SK-N-SH (cell line): ENCODE measurements around the gene SLC16A10.

Source experiments
- CTCF ChIP-seq: fragments of 200-600 bp; sonication (generic); IDR thresholded peaks from 2 replicates; pipeline ENCODE4 v1.6.1; 2017; ENCODE audit warnings: antibody characterized with exemption, mild to moderate bottlenecking, moderate library complexity
- PBX3 ChIP-seq: IDR thresholded peaks from 2 replicates; pipeline ENCODE4; 2012
- POLR2AphosphoS5 ChIP-seq: IDR thresholded peaks from 2 replicates; pipeline ENCODE4 v1.6.1; 2012; ENCODE audit warnings: low read depth, low read length

DNA sequence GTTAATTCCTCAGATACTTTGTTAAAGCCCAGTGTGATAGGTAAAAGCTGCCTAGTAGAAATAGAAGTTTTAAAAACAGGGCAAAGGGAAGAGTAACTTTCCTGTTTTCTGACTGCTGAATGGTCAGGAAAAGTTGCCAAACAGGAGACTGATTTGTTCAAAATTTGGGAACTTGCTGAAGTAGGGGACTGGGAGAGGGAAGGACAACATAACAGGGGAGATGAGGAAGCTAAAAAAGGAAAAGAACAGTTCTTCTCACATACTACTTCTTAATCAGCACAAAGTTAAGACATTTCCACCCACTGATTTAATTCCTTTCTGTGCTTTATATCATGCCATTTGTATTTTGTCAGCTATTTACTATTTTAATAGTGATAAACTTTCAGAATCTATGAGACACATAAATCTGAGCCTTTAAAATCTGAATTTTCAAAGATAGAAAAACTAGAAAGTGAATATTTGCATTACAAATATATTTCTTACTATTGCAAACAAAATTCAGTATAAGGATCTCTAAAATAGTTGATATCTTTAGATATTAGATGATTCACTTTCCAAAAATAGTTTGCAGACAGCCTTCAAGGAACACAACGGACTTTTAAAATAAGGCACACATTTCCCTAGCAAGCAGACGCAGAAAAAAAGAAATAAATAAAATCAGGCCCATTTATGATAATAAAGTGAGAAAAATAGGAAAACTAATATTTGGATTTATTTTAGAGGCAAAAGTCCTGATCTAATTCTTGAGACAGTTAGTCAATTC lies 36.9 kb upstream of the SLC16A10 start:
- TF ChIP-seq PBX3 (no peak), POLR2AphosphoS5 (no peak), CTCF (no peak)
